ENCODE measurements around the gene FRMD4A. TPM values are rescaled to one million over a fixed set of nuclear protein-coding genes. Genes with fewer than 3 reads are reported as not detected.

The FRMD4A gene
- total RNA-seq, 1 experiment from 2014 or later = not detected

DNA sequence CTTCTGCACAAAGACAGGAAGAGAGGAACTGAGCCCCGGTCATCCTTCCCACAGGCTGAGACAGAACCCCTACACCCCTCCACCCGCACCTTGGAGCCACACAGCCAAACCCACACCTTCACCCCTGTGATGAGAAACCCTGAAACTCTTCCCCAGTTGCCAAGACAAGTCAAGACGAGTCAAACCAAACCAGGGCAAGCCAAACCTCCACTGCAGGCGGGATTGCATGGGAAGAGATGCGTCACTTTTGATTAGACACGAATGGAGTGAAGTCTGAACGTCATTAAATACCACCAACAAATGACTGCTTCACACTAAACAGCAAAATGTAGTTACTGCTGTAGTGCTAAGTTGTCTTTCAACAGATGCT, 670.2 kb downstream of the FRMD4A start:
- H2AFZ ChIP-seq (ENCODE audit: low read length) = no peak overlapping the region
- no peaks in the 10 kb centered on the region for H3K9me3 ChIP-seq (ENCODE audit: low read length)
- H3K27me3 ChIP-seq (ENCODE audit: low read length) = no peaks in the 10 kb centered on the region
- no peaks in the 10 kb centered on the region for H3K36me3 ChIP-seq (ENCODE audit: insufficient read depth, low read length)
- H3K4me3 ChIP-seq (ENCODE audit: low read length) = no peak overlapping the region
- H3K4me1 ChIP-seq (ENCODE audit: low read length) = no peaks in the 10 kb centered on the region
- H3K27ac ChIP-seq (ENCODE audit: low read length) = no peak overlapping the region
- H3K4me2 ChIP-seq (ENCODE audit: low read depth, low read length, poor library complexity, severe bottlenecking) = no peak overlapping the region
- no peaks in the 10 kb centered on the region for H3K79me2 ChIP-seq (ENCODE audit: low read length)
- no peak overlapping the region for H3K9ac ChIP-seq (ENCODE audit: low read length)
- H3K9me2 ChIP-seq (replicated peaks; ENCODE audit: insufficient read depth, low read length) = no peaks in the 10 kb centered on the region
- no peak for DNase-seq
- H4K20me1 ChIP-seq (ENCODE audit: insufficient read depth, low read depth, low read length) = 0 out of 2 replicates have a peak, but pooled peaks cover 4% of the 10 kb centered on the region

DNA sequence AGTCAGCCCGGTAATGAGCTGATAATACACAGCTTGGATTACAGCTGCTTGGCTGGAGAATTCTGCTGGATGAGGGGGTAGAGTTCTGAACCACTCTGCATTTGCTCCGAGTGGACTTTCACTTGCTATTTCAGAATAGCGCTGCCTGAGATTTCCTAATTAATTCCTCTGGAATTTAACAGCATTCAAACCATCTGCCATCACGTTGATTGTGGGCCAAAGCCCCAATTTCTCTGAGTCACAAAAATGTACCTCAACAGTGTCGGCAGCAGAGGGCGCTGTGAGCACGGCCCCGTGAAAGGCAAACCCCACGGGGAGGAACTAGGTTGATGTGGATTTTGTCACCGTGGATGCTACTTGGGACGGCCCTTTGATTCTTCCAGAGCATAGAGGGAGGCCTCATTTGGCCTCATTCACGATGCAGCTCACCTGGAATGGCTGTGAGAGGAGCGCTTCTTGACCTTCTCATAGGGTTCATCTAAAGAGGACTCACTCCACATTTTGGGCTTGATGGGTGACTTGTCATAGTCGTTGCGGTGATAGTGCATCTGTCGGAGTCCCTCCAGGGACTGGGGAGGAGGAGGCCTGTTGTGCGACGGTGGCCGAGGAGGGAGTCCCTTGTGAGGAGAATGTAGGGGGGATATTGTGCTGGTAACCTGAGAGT, 670.7 kb downstream of the FRMD4A start:
- H3K4me1 ChIP-seq (ENCODE audit: low read length) = no peaks in the 10 kb centered on the region
- H3K27ac ChIP-seq (ENCODE audit: low read length) = no peak overlapping the region
- no peaks in the 10 kb centered on the region for H3K36me3 ChIP-seq (ENCODE audit: insufficient read depth, low read length)
- no peaks in the 10 kb centered on the region for H3K27me3 ChIP-seq (ENCODE audit: low read length)
- no peaks in the 10 kb centered on the region for H3K9me3 ChIP-seq (ENCODE audit: low read length)
- no peak overlapping the region for H3K4me2 ChIP-seq (ENCODE audit: low read depth, low read length, poor library complexity, severe bottlenecking)
- H3K9me2 ChIP-seq (replicated peaks; ENCODE audit: insufficient read depth, low read length) = no peaks in the 10 kb centered on the region
- H2AFZ ChIP-seq (ENCODE audit: low read length) = no peak overlapping the region
- no peak overlapping the region for H3K9ac ChIP-seq (ENCODE audit: low read length)
- 0 out of 2 replicates have a peak, but pooled peaks cover 4% of the 10 kb centered on the region for H4K20me1 ChIP-seq (ENCODE audit: insufficient read depth, low read depth, low read length)
- H3K4me3 ChIP-seq (ENCODE audit: low read length) = no peak overlapping the region
- peak; percentile 73 for DNase-seq
- H3K79me2 ChIP-seq (ENCODE audit: low read length) = no peaks in the 10 kb centered on the region

DNA sequence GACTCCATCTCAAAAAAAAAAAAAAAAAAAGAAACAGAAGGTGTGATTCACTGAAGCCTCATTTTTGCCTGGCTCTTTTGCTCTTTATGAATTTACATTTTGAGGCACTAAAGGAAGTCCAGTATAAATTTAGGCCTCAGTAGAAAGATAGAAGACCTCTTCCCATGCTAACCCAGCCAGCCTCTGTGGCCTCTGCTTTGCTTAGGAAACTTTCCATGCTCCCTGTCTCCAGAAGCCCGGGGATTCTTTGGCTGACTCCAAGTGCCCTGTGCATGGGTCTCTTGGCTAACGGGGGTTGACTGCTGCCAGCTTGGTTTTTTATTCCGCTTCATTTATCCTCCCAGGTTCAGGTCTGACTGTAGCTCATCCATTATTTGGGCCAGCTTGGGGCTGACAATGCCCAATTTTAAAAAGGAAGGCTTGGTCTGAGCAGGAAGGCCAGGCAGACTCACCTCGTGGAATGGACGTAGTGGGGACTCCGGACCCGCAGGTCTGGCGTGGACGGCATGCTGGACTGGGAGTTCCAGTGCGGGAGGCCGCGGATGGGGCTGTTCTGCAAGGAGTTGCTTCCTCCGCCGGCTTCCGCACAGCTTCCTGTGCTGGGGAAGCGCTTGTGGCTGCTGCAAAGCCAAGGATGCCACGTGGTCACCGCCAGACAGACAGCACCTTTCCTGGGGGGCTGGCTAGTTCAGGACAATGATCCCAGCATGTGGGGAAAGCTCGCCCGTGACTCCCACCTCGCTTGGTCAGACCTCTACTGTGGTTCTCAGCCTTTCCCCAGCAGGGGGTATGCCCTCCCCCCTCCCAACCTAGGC, 671.6 kb downstream of the FRMD4A start:
- H3K79me2 ChIP-seq (ENCODE audit: low read length) = no peaks in the 10 kb centered on the region
- H3K4me3 ChIP-seq (ENCODE audit: low read length) = no peak overlapping the region
- H2AFZ ChIP-seq (ENCODE audit: low read length) = no peak overlapping the region
- no peaks in the 10 kb centered on the region for H3K4me1 ChIP-seq (ENCODE audit: low read length)
- no peak overlapping the region for H3K27ac ChIP-seq (ENCODE audit: low read length)
- H3K9me2 ChIP-seq (replicated peaks; ENCODE audit: insufficient read depth, low read length) = no peaks in the 10 kb centered on the region
- H3K9ac ChIP-seq (ENCODE audit: low read length) = no peak overlapping the region
- no peak for DNase-seq
- no peaks in the 10 kb centered on the region for H3K9me3 ChIP-seq (ENCODE audit: low read length)
- H4K20me1 ChIP-seq (ENCODE audit: insufficient read depth, low read depth, low read length) = 0 out of 2 replicates have a peak, but pooled peaks cover 4% of the 10 kb centered on the region
- no peaks in the 10 kb centered on the region for H3K27me3 ChIP-seq (ENCODE audit: low read length)
- no peaks in the 10 kb centered on the region for H3K36me3 ChIP-seq (ENCODE audit: insufficient read depth, low read length)
- no peak overlapping the region for H3K4me2 ChIP-seq (ENCODE audit: low read depth, low read length, poor library complexity, severe bottlenecking)

DNA sequence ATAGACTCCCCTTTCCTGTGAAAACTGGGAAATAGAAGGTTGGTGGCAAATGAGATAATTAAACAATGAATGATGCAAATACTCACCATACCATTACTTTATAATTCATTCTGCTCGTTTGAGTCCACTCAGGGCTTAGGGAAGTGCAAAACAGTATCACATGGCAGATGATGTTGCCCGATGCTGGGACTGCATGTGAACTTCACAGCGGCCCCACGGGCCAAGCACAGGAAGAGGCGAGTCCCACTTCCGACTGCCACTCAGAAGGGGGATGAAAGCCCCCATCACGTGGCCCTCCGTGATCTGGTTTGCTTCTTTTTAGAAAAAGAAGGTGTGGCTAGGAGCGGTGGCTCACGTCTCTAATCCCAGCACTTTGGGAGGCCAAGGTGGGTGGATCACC, 672.5 kb downstream of the FRMD4A start:
- H2AFZ ChIP-seq (ENCODE audit: low read length) = no peak overlapping the region
- no peaks in the 10 kb centered on the region for H3K79me2 ChIP-seq (ENCODE audit: low read length)
- no peak overlapping the region for H3K27ac ChIP-seq (ENCODE audit: low read length)
- no peak for DNase-seq
- H3K4me3 ChIP-seq (ENCODE audit: low read length) = no peak overlapping the region
- 0 out of 2 replicates have a peak, but pooled peaks cover 4% of the 10 kb centered on the region for H4K20me1 ChIP-seq (ENCODE audit: insufficient read depth, low read depth, low read length)
- H3K4me2 ChIP-seq (ENCODE audit: low read depth, low read length, poor library complexity, severe bottlenecking) = no peak overlapping the region
- H3K4me1 ChIP-seq (ENCODE audit: low read length) = no peaks in the 10 kb centered on the region
- no peaks in the 10 kb centered on the region for H3K9me3 ChIP-seq (ENCODE audit: low read length)
- no peaks in the 10 kb centered on the region for H3K27me3 ChIP-seq (ENCODE audit: low read length)
- H3K9ac ChIP-seq (ENCODE audit: low read length) = no peak overlapping the region
- no peaks in the 10 kb centered on the region for H3K36me3 ChIP-seq (ENCODE audit: insufficient read depth, low read length)
- H3K9me2 ChIP-seq (replicated peaks; ENCODE audit: insufficient read depth, low read length) = no peaks in the 10 kb centered on the region

DNA sequence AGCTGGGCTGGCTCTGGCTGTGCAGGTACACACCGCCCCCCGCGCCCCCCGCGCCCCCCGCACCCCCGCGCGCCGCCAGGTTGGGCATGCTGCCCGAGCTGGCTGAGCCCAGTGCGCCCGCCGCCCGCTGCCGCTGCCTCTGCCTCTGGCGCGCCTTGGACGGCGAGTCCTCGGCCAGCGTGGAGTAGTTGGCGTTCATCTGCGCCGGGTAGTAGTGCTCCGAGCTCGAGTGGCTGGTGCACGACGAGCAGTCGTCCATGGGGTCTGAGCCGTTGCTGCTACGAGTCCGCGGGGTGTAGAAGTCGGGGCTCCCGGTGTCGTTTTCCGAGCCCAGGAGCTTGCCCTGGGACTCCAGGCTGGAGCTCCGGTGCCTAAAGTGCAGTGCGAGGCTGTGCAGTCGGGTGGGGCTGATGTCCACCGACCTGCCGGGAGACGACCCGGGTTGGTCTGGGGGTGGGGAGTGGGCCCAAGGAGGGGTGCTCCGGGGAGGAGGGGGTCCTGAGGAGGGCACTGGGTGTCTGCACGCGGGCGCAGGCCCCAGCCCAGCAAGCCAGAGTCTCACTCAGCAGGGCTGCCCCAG, 673.5 kb downstream of the FRMD4A start:
- H3K4me2 ChIP-seq (ENCODE audit: low read depth, low read length, poor library complexity, severe bottlenecking) = no peak overlapping the region
- no peaks in the 10 kb centered on the region for H3K9me3 ChIP-seq (ENCODE audit: low read length)
- H3K9me2 ChIP-seq (replicated peaks; ENCODE audit: insufficient read depth, low read length) = no peaks in the 10 kb centered on the region
- H3K79me2 ChIP-seq (ENCODE audit: low read length) = no peaks in the 10 kb centered on the region
- no peak overlapping the region for H3K27ac ChIP-seq (ENCODE audit: low read length)
- no peak for DNase-seq
- no peak overlapping the region for H3K4me3 ChIP-seq (ENCODE audit: low read length)
- H3K9ac ChIP-seq (ENCODE audit: low read length) = no peak overlapping the region
- H3K4me1 ChIP-seq (ENCODE audit: low read length) = no peaks in the 10 kb centered on the region
- H2AFZ ChIP-seq (ENCODE audit: low read length) = no peak overlapping the region
- H4K20me1 ChIP-seq (ENCODE audit: insufficient read depth, low read depth, low read length) = 0 out of 2 replicates have a peak, but pooled peaks cover 4% of the 10 kb centered on the region
- no peaks in the 10 kb centered on the region for H3K27me3 ChIP-seq (ENCODE audit: low read length)
- H3K36me3 ChIP-seq (ENCODE audit: insufficient read depth, low read length) = no peaks in the 10 kb centered on the region

DNA sequence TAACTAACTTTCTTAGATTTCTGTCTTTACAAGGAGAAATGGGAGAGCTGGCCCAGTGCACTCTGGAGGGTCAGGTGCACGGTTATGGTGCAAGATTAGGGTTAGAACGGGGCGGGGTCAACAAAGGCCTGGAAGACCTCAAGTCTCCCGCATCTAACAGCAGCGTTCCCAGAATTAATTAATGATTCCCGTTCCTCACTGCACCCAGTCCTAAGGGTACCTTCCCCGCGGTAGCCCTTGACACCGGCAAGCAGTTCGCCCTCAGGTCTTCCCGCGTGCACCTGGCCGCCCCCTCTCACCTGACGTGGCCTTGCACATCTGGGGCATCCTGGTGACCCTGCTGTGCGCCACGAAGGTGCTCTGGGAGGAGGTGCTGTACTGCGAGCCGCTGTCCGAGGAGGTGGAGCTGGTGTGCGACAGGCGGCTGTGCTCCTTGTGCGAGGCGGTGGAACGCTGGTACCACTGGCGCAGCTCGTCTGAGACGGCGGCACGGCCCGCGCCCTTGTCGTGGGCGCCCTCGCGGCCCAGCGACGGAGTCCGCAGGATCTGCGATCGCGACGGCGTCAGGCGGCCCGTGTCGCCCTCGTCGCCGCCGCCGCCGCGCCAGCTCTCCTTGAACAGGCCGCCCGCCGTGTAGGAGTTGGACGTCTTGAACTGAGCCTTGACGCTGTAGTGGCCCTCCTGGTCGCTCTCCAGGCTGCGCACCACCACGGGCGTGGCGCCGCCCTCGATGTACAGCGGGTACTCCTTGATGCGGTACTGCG, 674.2 kb downstream of the FRMD4A start:
- no peak overlapping the region for H3K4me3 ChIP-seq (ENCODE audit: low read length)

DNA sequence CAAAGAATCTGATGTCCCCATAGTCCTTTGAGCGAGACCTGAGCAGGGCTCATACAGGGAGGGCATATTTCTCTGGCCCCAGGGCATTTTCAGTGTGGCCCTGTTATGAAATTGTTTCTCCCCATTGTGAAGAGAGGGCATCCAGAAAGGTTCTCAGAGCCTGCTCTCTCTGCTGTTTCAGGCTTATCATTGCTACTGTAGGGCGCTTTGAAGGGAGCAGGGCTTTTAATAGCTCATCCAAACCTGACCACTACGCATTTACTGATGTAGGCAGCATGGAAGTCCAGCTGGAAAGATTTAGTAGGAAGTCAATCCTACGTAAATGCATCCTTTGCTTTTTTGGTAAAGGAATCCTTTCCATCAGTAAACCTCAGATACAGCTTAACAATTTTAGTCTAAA, 675.9 kb downstream of the FRMD4A start:
- Histone ChIP-seq H4K20me1 (ENCODE audit: insufficient read depth, low read depth, low read length) (no peaks in the 10 kb centered on the region), H3K9me2 (replicated peaks; ENCODE audit: insufficient read depth, low read length) (no peaks in the 10 kb centered on the region), H3K36me3 (ENCODE audit: insufficient read depth, low read length) (no peaks in the 10 kb centered on the region), H2AFZ (ENCODE audit: low read length) (no peak overlapping the region), H3K4me1 (ENCODE audit: low read length) (no peaks in the 10 kb centered on the region), H3K4me3 (ENCODE audit: low read length) (no peak overlapping the region), H3K27ac (ENCODE audit: low read length) (no peak overlapping the region), H3K27me3 (ENCODE audit: low read length) (no peaks in the 10 kb centered on the region), H3K9me3 (ENCODE audit: low read length) (no peaks in the 10 kb centered on the region), H3K9ac (ENCODE audit: low read length) (no peak overlapping the region), H3K79me2 (ENCODE audit: low read length) (no peaks in the 10 kb centered on the region), H3K4me2 (ENCODE audit: low read depth, low read length, poor library complexity, severe bottlenecking) (no peak overlapping the region)
- DNase-seq = no peak

More for the DNA sequence above, 674.2 kb downstream of the FRMD4A start:
- H3K9me2 ChIP-seq (replicated peaks; ENCODE audit: insufficient read depth, low read length) = no peaks in the 10 kb centered on the region
- H3K9ac ChIP-seq (ENCODE audit: low read length) = no peak overlapping the region
- no peaks in the 10 kb centered on the region for H3K9me3 ChIP-seq (ENCODE audit: low read length)
- no peak overlapping the region for H3K27ac ChIP-seq (ENCODE audit: low read length)
- no peaks in the 10 kb centered on the region for H3K4me1 ChIP-seq (ENCODE audit: low read length)
- H2AFZ ChIP-seq (ENCODE audit: low read length) = no peak overlapping the region
- DNase-seq = no peak
- no peaks in the 10 kb centered on the region for H3K79me2 ChIP-seq (ENCODE audit: low read length)
- H4K20me1 ChIP-seq (ENCODE audit: insufficient read depth, low read depth, low read length) = 0 out of 2 replicates have a peak, but pooled peaks cover 1% of the 10 kb centered on the region
- no peaks in the 10 kb centered on the region for H3K36me3 ChIP-seq (ENCODE audit: insufficient read depth, low read length)
- no peak overlapping the region for H3K4me2 ChIP-seq (ENCODE audit: low read depth, low read length, poor library complexity, severe bottlenecking)
- H3K27me3 ChIP-seq (ENCODE audit: low read length) = no peaks in the 10 kb centered on the region

Measured in Karpas-422 (cell line).